Neural progenitor cell (in vitro differentiated cells): ENCODE measurements around the gene BLCAP. TPM values are rescaled to one million over a fixed set of nuclear protein-coding genes. Genes with fewer than 3 reads are reported as not detected.

ENCODE experiments used
- DNase-seq: peaks from one replicate; pipeline ENCODE4 v3.0.0-alpha.2; 2016; ENCODE audit warnings: low spot score
- H2AFZ ChIP-seq: fragments of 200-600 bp; sonication (generic); replicated peaks from 2 replicates; pipeline ENCODE4 v1.6.1; 2016; ENCODE audit warnings: antibody characterized with exemption
- H3F3A ChIP-seq: fragments of 200-600 bp; sonication (generic); 2 replicates; pipeline ENCODE4 v1.6.1; 2016; ENCODE audit warnings: antibody characterized with exemption, low read depth
- H3K27ac ChIP-seq: fragments of 200-600 bp; sonication (generic); 2 replicates; pipeline ENCODE4 v1.5.1; 2016; ENCODE audit warnings: mild to moderate bottlenecking
- H3K27me3 ChIP-seq: fragments of 200-600 bp; sonication (generic); 2 replicates; pipeline ENCODE4 v1.6.1; 2016; ENCODE audit warnings: mild to moderate bottlenecking, moderate library complexity
- H3K36me3 ChIP-seq: fragments of 200-600 bp; sonication (generic); 2 replicates; pipeline ENCODE4 v1.5.1; 2016
- H3K4me1 ChIP-seq: fragments of 200-600 bp; sonication (generic); 2 replicates; pipeline ENCODE4 v1.6.1; 2016; ENCODE audit warnings: mixed run types
- H3K4me2 ChIP-seq: fragments of 200-600 bp; sonication (generic); 2 replicates; pipeline ENCODE4 v1.6.1; 2016
- H3K4me3 ChIP-seq: fragments of 200-600 bp; sonication (generic); 2 replicates; pipeline ENCODE4 v1.5.1; 2016
- H3K79me2 ChIP-seq: fragments of 200-600 bp; sonication (generic); 2 replicates; pipeline ENCODE4 v1.6.1; 2016; ENCODE audit warnings: low read depth
- H3K9ac ChIP-seq: fragments of 200-600 bp; sonication (generic); 2 replicates; pipeline ENCODE4 v1.6.1; 2016
- H3K9me3 ChIP-seq: fragments of 200-600 bp; sonication (generic); 2 replicates; pipeline ENCODE4 v1.5.1; 2016; ENCODE audit warnings: low read depth
- H4K20me1 ChIP-seq: fragments of 200-600 bp; sonication (generic); 2 replicates; pipeline ENCODE4 v1.6.1; 2016; ENCODE audit warnings: low read depth
- H3K27ac Mint-ChIP-seq: 3 replicates; pipeline ENCODE4 v1.8.0; 2021; ENCODE audit warnings: mixed read lengths
- H3K27me3 Mint-ChIP-seq: 2 replicates; pipeline ENCODE4 v1.8.0; 2022; ENCODE audit warnings: low read depth, mild to moderate bottlenecking, inconsistent platforms, moderate library complexity, mixed read lengths; ENCODE audit not compliant: insufficient read depth
- H3K36me3 Mint-ChIP-seq: 3 replicates; pipeline ENCODE4 v1.8.0; 2021; ENCODE audit warnings: mixed read lengths
- H3K4me1 Mint-ChIP-seq: 3 replicates; pipeline ENCODE4 v1.8.0; 2021; ENCODE audit warnings: mixed read lengths
- H3K4me3 Mint-ChIP-seq: 3 replicates; pipeline ENCODE4 v1.8.0; 2021; ENCODE audit warnings: mild to moderate bottlenecking, moderate library complexity, mixed read lengths
- H3K9me3 Mint-ChIP-seq: 3 replicates; pipeline ENCODE4 v1.8.0; 2020; ENCODE audit warnings: mixed read lengths
- CTCF ChIP-seq: fragments of 200-600 bp; sonication (generic); IDR thresholded peaks from 2 replicates; pipeline ENCODE4 v1.5.1; 2017; ENCODE audit warnings: antibody characterized with exemption, mild to moderate bottlenecking
- EZH2 ChIP-seq: fragments of 200-600 bp; sonication (generic); IDR thresholded peaks from 2 replicates; pipeline ENCODE4 v1.6.1; 2017; ENCODE audit warnings: antibody characterized with exemption, mild to moderate bottlenecking, moderate library complexity
- EZH2phosphoT487 ChIP-seq: fragments of 200-600 bp; sonication (generic); IDR thresholded peaks from 2 replicates; pipeline ENCODE4 v1.6.1; 2017; ENCODE audit warnings: antibody characterized with exemption
- total RNA-seq: library from RNA; depleted of rRNA; stranded (reverse); fragments of >200 nt; gene quantifications from 2 replicates; pipeline ENCODE4 v1.2.3, GENCODE V29; 2015; ENCODE audit warnings: low replicate concordance

Gene BLCAP
- total RNA-seq, 1 donor from 2014 or later: 46.4 TPM

DNA sequence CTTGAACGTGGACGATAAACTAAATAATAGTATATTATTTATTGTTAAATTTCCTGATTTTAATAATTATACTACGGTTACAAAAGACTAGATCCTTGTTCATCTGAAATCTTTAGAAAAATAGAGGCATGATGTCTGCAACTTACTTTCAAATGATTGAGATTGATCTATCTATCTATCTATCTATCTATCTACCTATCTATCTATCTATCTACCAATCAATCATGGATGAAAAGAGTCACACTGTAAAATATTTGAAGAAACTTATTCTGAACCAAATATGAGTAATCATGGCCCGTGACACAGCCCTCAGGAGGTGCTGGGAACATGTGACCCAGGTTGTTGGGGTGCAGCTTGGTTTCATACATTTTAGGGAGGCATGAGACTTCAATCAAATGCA is 11.7 kb upstream of the BLCAP start:
- H3K36me3 ChIP-seq: no peaks in the 10 kb centered on the region
- Mint-ChIP-seq H3K9me3 (no peaks in the 10 kb centered on the region), H3K27ac (no peak overlapping the region), H3K36me3 (no peaks in the 10 kb centered on the region), H3K27me3 (peaks cover 7% of the 10 kb centered on the region), H3K4me1 (peaks cover 4% of the 10 kb centered on the region), H3K4me3 (no peak overlapping the region)
- no peak for TF ChIP-seq EZH2phosphoT487
- no peak for TF ChIP-seq EZH2
- TF ChIP-seq CTCF: no peak
- H3K4me3 ChIP-seq: no peak overlapping the region
- no peak overlapping the region for H3K27ac ChIP-seq
- no peak overlapping the region for H3K4me2 ChIP-seq
- no peak overlapping the region for H2AFZ ChIP-seq
- H3K27me3 ChIP-seq: no peaks in the 10 kb centered on the region
- no peaks in the 10 kb centered on the region for H4K20me1 ChIP-seq
- no peak for DNase-seq
- H3K9ac ChIP-seq: no peak overlapping the region
- no peaks in the 10 kb centered on the region for H3K9me3 ChIP-seq
- no peaks in the 10 kb centered on the region for H3K79me2 ChIP-seq
- H3F3A ChIP-seq: peaks cover 4% of the 10 kb centered on the region
- H3K4me1 ChIP-seq: peaks cover 7% of the 10 kb centered on the region

DNA sequence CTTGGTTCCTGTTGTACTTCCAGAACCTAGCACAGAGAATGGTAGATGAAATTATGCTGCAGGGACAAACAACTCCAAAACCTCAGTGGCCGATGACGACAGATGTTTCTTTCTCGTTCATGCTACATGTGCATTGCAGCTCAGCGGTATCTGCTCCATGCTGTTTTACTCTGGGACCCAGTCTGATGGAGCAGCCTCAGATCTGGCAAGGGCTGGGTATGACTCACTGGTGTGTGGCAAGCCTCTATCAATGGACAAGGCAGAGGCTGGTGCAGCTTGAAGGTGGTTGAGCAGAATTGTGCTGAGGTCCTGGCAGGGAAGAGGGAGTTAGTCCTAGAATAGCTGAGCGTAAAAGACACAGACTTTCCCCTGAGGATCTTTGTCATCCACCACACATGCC is 10.3 kb upstream of the BLCAP start:
- no peak overlapping the region for H3K4me3 ChIP-seq
- peaks cover 9% of the 10 kb centered on the region for H3K27me3 Mint-ChIP-seq
- H3K4me2 ChIP-seq: no peak overlapping the region
- H3K4me1 Mint-ChIP-seq: peaks cover 7% of the 10 kb centered on the region
- no peak overlapping the region for H3K27ac ChIP-seq
- H3K4me1 ChIP-seq: peaks cover 11% of the 10 kb centered on the region
- no peak overlapping the region for H3K9ac ChIP-seq
- no peak overlapping the region for H2AFZ ChIP-seq
- no peaks in the 10 kb centered on the region for H3K9me3 ChIP-seq
- H3K79me2 ChIP-seq: no peaks in the 10 kb centered on the region
- peaks cover 4% of the 10 kb centered on the region for H3F3A ChIP-seq
- no peaks in the 10 kb centered on the region for H3K36me3 Mint-ChIP-seq
- no peak overlapping the region for H3K4me3 Mint-ChIP-seq
- no peak overlapping the region for H3K27ac Mint-ChIP-seq
- DNase-seq: no peak
- no peaks in the 10 kb centered on the region for H3K9me3 Mint-ChIP-seq
- H4K20me1 ChIP-seq: no peaks in the 10 kb centered on the region
- H3K27me3 ChIP-seq: no peaks in the 10 kb centered on the region
- TF ChIP-seq CTCF (no peak), EZH2 (no peak), EZH2phosphoT487 (no peak)
- no peaks in the 10 kb centered on the region for H3K36me3 ChIP-seq

DNA sequence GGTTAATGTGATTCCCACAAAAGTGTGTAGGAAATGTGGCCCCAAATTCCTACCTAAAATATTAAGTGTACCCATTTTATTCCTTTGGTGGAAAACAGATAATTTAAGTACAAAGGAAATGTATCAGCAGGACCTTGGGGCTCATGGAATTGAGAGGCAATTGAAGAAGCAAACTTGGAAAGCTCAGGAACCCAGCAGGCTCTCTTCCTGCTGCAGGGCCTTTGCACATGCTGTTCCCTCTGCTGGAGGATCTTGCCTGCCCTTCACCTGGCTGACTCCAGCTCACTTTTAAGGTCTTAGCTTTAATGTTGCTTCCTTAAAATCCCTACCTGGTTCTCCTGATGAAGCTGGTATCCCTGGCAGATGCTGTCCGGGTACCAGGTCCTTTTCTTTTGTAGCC is 9.8 kb upstream of the BLCAP start:
- Histone ChIP-seq H3K9me3 (no peaks in the 10 kb centered on the region), H3K27ac (no peak overlapping the region), H3K36me3 (no peaks in the 10 kb centered on the region), H3K4me1 (peaks cover 11% of the 10 kb centered on the region), H3K4me3 (no peak overlapping the region), H3K9ac (no peak overlapping the region), H3F3A (peaks cover 4% of the 10 kb centered on the region), H4K20me1 (no peaks in the 10 kb centered on the region), H3K79me2 (no peaks in the 10 kb centered on the region), H3K4me2 (no peak overlapping the region), H2AFZ (no peak overlapping the region), H3K27me3 (no peaks in the 10 kb centered on the region)
- H3K4me1 Mint-ChIP-seq: peaks cover 7% of the 10 kb centered on the region
- H3K36me3 Mint-ChIP-seq: no peaks in the 10 kb centered on the region
- no peak overlapping the region for H3K27ac Mint-ChIP-seq
- DNase-seq: no peak
- no peaks in the 10 kb centered on the region for H3K9me3 Mint-ChIP-seq
- H3K4me3 Mint-ChIP-seq: no peak overlapping the region
- TF ChIP-seq EZH2phosphoT487: no peak
- TF ChIP-seq CTCF: no peak
- TF ChIP-seq EZH2: no peak
- peaks cover 9% of the 10 kb centered on the region for H3K27me3 Mint-ChIP-seq
